H9 (cell line): Measurements from ENCODE around the gene UQCC3. TPM values are rescaled to one million over a fixed set of nuclear protein-coding genes. Genes with fewer than 3 reads are reported as not detected.

Source experiments
- DNase-seq: peaks from one replicate; pipeline ENCODE4 v3.0.0-alpha.2; 2017
- H2AFZ ChIP-seq: one replicate; pipeline ENCODE4 v1.6.1; 2013; ENCODE audit warnings: mild to moderate bottlenecking, low read length, control low read depth, moderate library complexity
- H2AK5ac ChIP-seq: 2 replicates; pipeline ENCODE4 v1.6.1; 2013; ENCODE audit warnings: low read length, control low read depth, mixed read lengths; ENCODE audit not compliant: insufficient read length
- H2BK120ac ChIP-seq: one replicate; pipeline ENCODE4 v1.6.1; 2013; ENCODE audit warnings: low read depth, mild to moderate bottlenecking, low read length, control low read depth, inconsistent platforms; ENCODE audit not compliant: poor library complexity, severe bottlenecking
- H2BK12ac ChIP-seq: 2 replicates; pipeline ENCODE4 v1.6.1; 2013; ENCODE audit warnings: low read length, control low read depth, mixed read lengths, low read depth; ENCODE audit not compliant: insufficient read length
- H2BK15ac ChIP-seq: 2 replicates; pipeline ENCODE4 v1.6.1; 2013; ENCODE audit warnings: low read depth, low read length, control low read depth
- H2BK20ac ChIP-seq: one replicate; pipeline ENCODE4 v1.6.1; 2013; ENCODE audit warnings: low read depth, mild to moderate bottlenecking, low read length, control low read depth, inconsistent platforms; ENCODE audit not compliant: poor library complexity, severe bottlenecking
- H2BK5ac ChIP-seq: 2 replicates; pipeline ENCODE4 v1.6.1; 2013; ENCODE audit warnings: low read length, control low read depth, mixed read lengths; ENCODE audit not compliant: insufficient read length
- H3K14ac ChIP-seq: 2 replicates; pipeline ENCODE4 v1.6.1; 2013; ENCODE audit warnings: low read length, control low read depth; ENCODE audit not compliant: insufficient read depth
- H3K18ac ChIP-seq: 2 replicates; pipeline ENCODE4 v1.6.1; 2013; ENCODE audit warnings: low read depth, mild to moderate bottlenecking, mixed read lengths, low read length, control low read depth; ENCODE audit not compliant: insufficient read length
- H3K23ac ChIP-seq: 2 replicates; pipeline ENCODE4 v1.6.1; 2013; ENCODE audit warnings: low read length, control low read depth, mixed read lengths, low read depth; ENCODE audit not compliant: insufficient read length
- H3K23me2 ChIP-seq: 2 replicates; pipeline ENCODE4 v1.6.1; 2013; ENCODE audit warnings: low read depth, mild to moderate bottlenecking, mixed read lengths, low read length, control low read depth; ENCODE audit not compliant: insufficient read length, poor library complexity, severe bottlenecking
- H3K27ac ChIP-seq: 2 replicates; pipeline ENCODE4 v1.5.1; 2013; ENCODE audit warnings: low read length, control low read depth, mixed read lengths, low read depth; ENCODE audit not compliant: insufficient read length
- H3K27me3 ChIP-seq: 2 replicates; pipeline ENCODE4 v1.6.1; 2013; ENCODE audit warnings: low read length, control low read depth, inconsistent platforms; ENCODE audit not compliant: insufficient read depth
- H3K4ac ChIP-seq: 2 replicates; pipeline ENCODE4 v1.6.1; 2013; ENCODE audit warnings: low read depth, mild to moderate bottlenecking, control low read depth, inconsistent platforms, low read length, moderate library complexity
- H3K4me1 ChIP-seq: 2 replicates; pipeline ENCODE4 v1.6.1; 2013; ENCODE audit warnings: low read length, control low read depth, inconsistent platforms; ENCODE audit not compliant: insufficient read depth
- H3K4me2 ChIP-seq: 2 replicates; pipeline ENCODE4 v1.6.1; 2013; ENCODE audit warnings: low read length, control low read depth, mixed read lengths; ENCODE audit not compliant: insufficient read length, insufficient read depth
- H3K56ac ChIP-seq: 2 replicates; pipeline ENCODE4 v1.6.1; 2013; ENCODE audit warnings: low read depth, mild to moderate bottlenecking, mixed read lengths, low read length, control low read depth; ENCODE audit not compliant: insufficient read length
- H3K79me1 ChIP-seq: 2 replicates; pipeline ENCODE4 v1.6.1; 2013; ENCODE audit warnings: low read depth, mild to moderate bottlenecking, moderate library complexity, low read length, control low read depth, inconsistent platforms; ENCODE audit not compliant: insufficient read depth, poor library complexity, severe bottlenecking
- H3K79me2 ChIP-seq: 2 replicates; pipeline ENCODE4 v1.6.1; 2013; ENCODE audit warnings: low read length, control low read depth, inconsistent platforms; ENCODE audit not compliant: insufficient read depth
- H3K9ac ChIP-seq: 2 replicates; pipeline ENCODE4 v1.6.1; 2013; ENCODE audit warnings: low read length, control low read depth, mixed read lengths; ENCODE audit not compliant: insufficient read length; ENCODE audit errors: extremely low read depth
- H3K9me3 ChIP-seq: one replicate; pipeline ENCODE4 v1.6.1; 2013; ENCODE audit warnings: low read depth, low read length, inconsistent platforms; ENCODE audit not compliant: control insufficient read depth
- H3T11ph ChIP-seq: one replicate; pipeline ENCODE4 v1.6.1; 2013; ENCODE audit warnings: mild to moderate bottlenecking, low read length, control low read depth, inconsistent platforms
- H4K20me1 ChIP-seq: one replicate; pipeline ENCODE4 v1.6.1; 2013; ENCODE audit not compliant: control insufficient read depth, insufficient read length, insufficient read depth
- H4K5ac ChIP-seq: 2 replicates; pipeline ENCODE4 v1.6.1; 2013; ENCODE audit warnings: low read depth, mild to moderate bottlenecking, mixed read lengths, low read length, control low read depth; ENCODE audit not compliant: insufficient read length
- H4K8ac ChIP-seq: replicated peaks from 2 replicates; pipeline ENCODE4 v1.6.1; 2013; ENCODE audit warnings: low read length, control low read depth, mixed read lengths, low read depth; ENCODE audit not compliant: insufficient read length
- H4K91ac ChIP-seq: 2 replicates; pipeline ENCODE4 v1.6.1; 2013; ENCODE audit warnings: low read depth, mild to moderate bottlenecking, moderate library complexity, mixed read lengths, low read length, control low read depth; ENCODE audit not compliant: insufficient read length
- H3K27ac Mint-ChIP-seq, 3 experiments: 2 replicates in 2 of 3; 3 replicates in 1 of 3; pipeline ENCODE4 v1.8.0; 2020 to 2021; ENCODE audit warnings: mixed read lengths in 3 of 3, mild to moderate bottlenecking in 1 of 3, moderate library complexity in 1 of 3
- H3K27me3 Mint-ChIP-seq: 2 replicates; pipeline ENCODE4 v1.8.0; 2021; ENCODE audit warnings: low read depth, mild to moderate bottlenecking, moderate library complexity, mixed read lengths
- H3K36me3 Mint-ChIP-seq, 3 experiments: 2 replicates in 2 of 3; 3 replicates in 1 of 3; pipeline ENCODE4 v1.8.0; 2020 to 2021; ENCODE audit warnings: low read depth in 3 of 3, mixed read lengths in 3 of 3; ENCODE audit not compliant: insufficient read depth in 1 of 3
- H3K4me1 Mint-ChIP-seq, 2 experiments: 2 replicates each; pipeline ENCODE4 v1.8.0; 2020; ENCODE audit warnings: mixed read lengths in 2 of 2
- H3K4me3 Mint-ChIP-seq, 2 experiments: 2 replicates in 1 of 2; 3 replicates in 1 of 2; pipeline ENCODE4 v1.8.0; 2020 to 2021; ENCODE audit warnings: mild to moderate bottlenecking in 2 of 2, mixed read lengths in 2 of 2, moderate library complexity in 1 of 2
- H3K9me3 Mint-ChIP-seq, 2 experiments: 2 replicates in 1 of 2; 3 replicates in 1 of 2; pipeline ENCODE4 v1.8.0; 2020; ENCODE audit warnings: mild to moderate bottlenecking in 2 of 2, mixed read lengths in 2 of 2, moderate library complexity in 1 of 2
- WGBS: extraction: QIAGEN DNeasy Blood & Tissue Kit; methylation state at CpG from one replicate; pipeline ENCODE4 v1.1.7; 2013; ENCODE audit warnings: missing lambda C conversion rate, low lambda C conversion rate, mixed read lengths; ENCODE audit not compliant: insufficient read length; ENCODE audit errors: extremely low coverage; 5-methylcytosine and 5-hydroxymethylcytosine counted together
- total RNA-seq: library from RNA; stranded (reverse); gene quantifications from 2 replicates; pipeline ENCODE4 v1.2.1, GENCODE V29; 2021
- TF ChIP-seq, protein P1 (sequence below): fragments of 200-600 bp; sonication (generic); conservative IDR thresholded peaks from 3 replicates; pipeline ENCODE4 v1.8.0; 2021; ENCODE audit warnings: antibody characterized with exemption, mild to moderate bottlenecking

Gene UQCC3
- total RNA-seq, 1 experiment from 2014 or later: 11.1 TPM

DNA sequence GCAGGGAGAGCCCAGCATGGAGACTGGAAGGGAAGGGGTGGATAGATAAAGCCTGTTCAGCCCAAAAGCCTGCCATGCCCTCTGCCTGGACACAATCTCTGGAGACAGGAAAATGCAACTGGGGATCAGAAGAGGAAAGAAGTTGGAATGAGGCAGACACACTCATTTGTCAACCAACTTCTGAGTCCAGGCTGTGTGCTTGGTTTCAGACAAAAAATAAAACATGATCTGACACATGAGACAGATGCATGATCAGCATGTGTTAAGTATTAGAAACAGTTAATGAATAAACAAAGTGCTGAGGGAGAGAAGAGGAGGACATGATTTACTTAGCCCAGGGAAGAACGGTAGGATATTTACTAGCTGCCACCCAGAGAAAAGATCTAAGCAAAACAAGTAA lies 17.0 kb downstream of the UQCC3 start:
- no peak overlapping the region for H3K4me2 ChIP-seq
- H2BK15ac ChIP-seq: no peak overlapping the region
- no peak overlapping the region for H3K23ac ChIP-seq
- no peak overlapping the region for H3K4ac ChIP-seq
- no peak overlapping the region for H3K27ac ChIP-seq
- Mint-ChIP-seq H3K36me3 (peaks cover 9 to 29% (median 28%) of the 10 kb centered on the region in 3 experiments; a peak in 5 of 7 replicates), H3K9me3 (no peaks in the 10 kb centered on the region; a peak in 1 of 5 replicates), H3K4me3 (no peak overlapping the region), H3K27me3 (no peaks in the 10 kb centered on the region), H3K27ac (peak overlapping the region in 1 of 3 experiments; percentile 38; a peak in 2 of 7 replicates), H3K4me1 (peaks cover 0 to 10% of the 10 kb centered on the region in 2 experiments; a peak in 3 of 4 replicates)
- H4K8ac ChIP-seq: no peak overlapping the region
- no peak overlapping the region for H2BK5ac ChIP-seq
- no peak overlapping the region for H3K56ac ChIP-seq
- no peak overlapping the region for H2AK5ac ChIP-seq
- H3T11ph ChIP-seq: no peak overlapping the region
- TF ChIP-seq, protein P1, sequence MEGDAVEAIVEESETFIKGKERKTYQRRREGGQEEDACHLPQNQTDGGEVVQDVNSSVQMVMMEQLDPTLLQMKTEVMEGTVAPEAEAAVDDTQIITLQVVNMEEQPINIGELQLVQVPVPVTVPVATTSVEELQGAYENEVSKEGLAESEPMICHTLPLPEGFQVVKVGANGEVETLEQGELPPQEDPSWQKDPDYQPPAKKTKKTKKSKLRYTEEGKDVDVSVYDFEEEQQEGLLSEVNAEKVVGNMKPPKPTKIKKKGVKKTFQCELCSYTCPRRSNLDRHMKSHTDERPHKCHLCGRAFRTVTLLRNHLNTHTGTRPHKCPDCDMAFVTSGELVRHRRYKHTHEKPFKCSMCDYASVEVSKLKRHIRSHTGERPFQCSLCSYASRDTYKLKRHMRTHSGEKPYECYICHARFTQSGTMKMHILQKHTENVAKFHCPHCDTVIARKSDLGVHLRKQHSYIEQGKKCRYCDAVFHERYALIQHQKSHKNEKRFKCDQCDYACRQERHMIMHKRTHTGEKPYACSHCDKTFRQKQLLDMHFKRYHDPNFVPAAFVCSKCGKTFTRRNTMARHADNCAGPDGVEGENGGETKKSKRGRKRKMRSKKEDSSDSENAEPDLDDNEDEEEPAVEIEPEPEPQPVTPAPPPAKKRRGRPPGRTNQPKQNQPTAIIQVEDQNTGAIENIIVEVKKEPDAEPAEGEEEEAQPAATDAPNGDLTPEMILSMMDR: no peak
- H3K27me3 ChIP-seq: no peaks in the 10 kb centered on the region
- H3K9me3 ChIP-seq: no peaks in the 10 kb centered on the region
- no peak overlapping the region for H2BK120ac ChIP-seq
- H3K4me1 ChIP-seq: no peaks in the 10 kb centered on the region
- DNase-seq: no peak
- no peaks in the 10 kb centered on the region for H4K20me1 ChIP-seq
- H3K79me2 ChIP-seq: no peaks in the 10 kb centered on the region
- no peak overlapping the region for H3K14ac ChIP-seq
- no peaks in the 10 kb centered on the region for H3K23me2 ChIP-seq
- H2BK20ac ChIP-seq: no peak overlapping the region
- H4K91ac ChIP-seq: no peak overlapping the region
- no peaks in the 10 kb centered on the region for H3K79me1 ChIP-seq
- WGBS: no CpG with 5 or more reads among the region's 1 CpG
- H2AFZ ChIP-seq: no peak overlapping the region
- H3K18ac ChIP-seq: no peak overlapping the region
- no peak overlapping the region for H4K5ac ChIP-seq
- no peak overlapping the region for H2BK12ac ChIP-seq
- H3K9ac ChIP-seq: no peak overlapping the region
